HG03095 (cell line): Measurements from ENCODE around the gene MFSD1.

Source experiments
- ATAC-seq: cut with Tn5 transposase; IDR thresholded peaks from one replicate; pipeline ENCODE4 v1.9.1; 2021; ENCODE audit warnings: moderate library complexity; ENCODE audit not compliant: unreplicated experiment

The MFSD1 gene

GRCh38 chr3:158809642-158810041 is 7.8 kb downstream of the MFSD1 start:
- no peak for ATAC-seq

- no peak for ATAC-seq
These were observed 9.2 kb downstream of the MFSD1 start for GRCh38 chr3:158810823-158811724.

- ATAC-seq = no peak
These were observed 17.4 kb downstream of the MFSD1 start for GRCh38 chr3:158819282-158819681.

GRCh38 chr3:158820521-158820920 is 18.7 kb downstream of the MFSD1 start:
- ATAC-seq = no peak

DNA sequence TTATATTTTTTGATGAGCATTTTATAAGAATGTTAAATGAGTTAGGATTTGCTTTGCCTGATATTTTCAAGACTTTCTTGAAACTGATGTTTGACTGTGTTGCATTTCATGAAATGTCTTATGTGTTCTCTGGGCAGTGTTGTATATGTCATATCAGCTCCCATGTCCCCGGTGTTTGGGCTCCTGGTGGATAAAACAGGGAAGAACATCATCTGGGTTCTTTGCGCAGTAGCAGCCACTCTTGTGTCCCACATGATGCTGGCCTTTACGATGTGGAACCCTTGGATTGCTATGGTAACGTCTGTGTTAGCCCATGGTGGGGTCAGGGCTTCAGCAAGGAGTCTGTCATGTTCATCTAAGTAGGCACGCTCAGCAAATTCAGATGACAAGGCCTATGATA is 20.0 kb downstream of the MFSD1 start:
- no peak for ATAC-seq

DNA sequence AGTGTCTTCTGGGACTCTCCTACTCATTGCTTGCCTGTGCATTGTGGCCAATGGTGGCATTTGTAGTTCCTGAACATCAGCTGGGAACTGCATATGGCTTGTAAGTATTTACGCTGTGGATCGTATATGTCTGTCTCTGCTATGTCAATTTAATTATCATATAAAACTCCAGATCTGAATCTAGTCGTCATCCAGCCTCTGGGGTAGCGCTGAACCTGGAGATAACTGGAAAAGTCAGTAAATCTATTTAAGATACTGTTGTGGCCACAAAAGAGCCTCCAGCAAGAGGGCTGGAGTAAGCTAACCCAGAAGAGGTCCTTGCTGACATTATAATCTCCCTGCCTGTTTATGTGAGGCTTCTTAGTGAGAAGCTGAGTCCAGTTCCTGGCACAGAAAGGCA is 21.6 kb downstream of the MFSD1 start:
- ATAC-seq = no peak

- ATAC-seq = no peak
These were observed 25.9 kb downstream of the MFSD1 start for GRCh38 chr3:158827773-158828172.

DNA sequence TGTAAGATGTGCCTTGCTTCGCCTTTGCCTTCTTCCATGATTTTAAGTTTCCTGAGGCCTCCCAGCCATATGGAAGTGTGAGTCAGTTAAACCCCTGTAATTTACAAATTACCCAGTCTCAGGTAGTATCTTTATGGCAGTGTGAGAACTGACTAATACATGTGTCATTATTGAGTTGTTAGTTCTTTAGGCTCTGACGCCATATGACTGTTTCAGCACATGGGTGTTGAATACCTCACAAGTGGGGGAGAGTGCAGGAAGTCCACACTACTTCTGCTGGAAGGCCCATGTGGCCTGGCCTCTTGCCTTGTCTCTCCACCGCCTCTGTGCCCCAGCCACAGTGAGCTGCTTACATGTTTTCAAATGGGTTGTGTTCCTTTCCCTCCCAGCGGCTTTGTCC is 28.5 kb downstream of the MFSD1 start:
- ATAC-seq = no peak

GRCh38 chr3:158831861-158832260 is 30.0 kb downstream of the MFSD1 start:
- ATAC-seq = no peak

DNA sequence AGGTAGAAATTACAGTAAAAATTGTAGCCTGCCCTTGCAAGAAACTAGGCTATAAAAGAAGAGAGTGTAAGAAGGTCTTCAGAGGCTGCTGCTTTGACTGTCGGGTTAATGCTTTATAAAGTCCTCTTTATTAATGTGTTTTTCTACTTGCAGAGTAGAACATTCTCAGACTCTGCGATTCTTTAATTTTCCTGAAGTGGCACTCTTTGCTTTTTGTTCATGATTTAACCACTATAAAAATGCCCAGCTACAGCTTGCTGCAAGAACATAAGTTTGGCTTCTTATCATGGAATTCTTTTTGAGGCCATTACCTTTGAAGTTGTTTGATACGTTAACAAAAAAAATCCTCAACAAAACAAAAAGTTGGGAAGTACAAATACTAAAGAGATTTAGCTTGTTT is 33.8 kb downstream of the MFSD1 start:
- no peak for ATAC-seq

DNA sequence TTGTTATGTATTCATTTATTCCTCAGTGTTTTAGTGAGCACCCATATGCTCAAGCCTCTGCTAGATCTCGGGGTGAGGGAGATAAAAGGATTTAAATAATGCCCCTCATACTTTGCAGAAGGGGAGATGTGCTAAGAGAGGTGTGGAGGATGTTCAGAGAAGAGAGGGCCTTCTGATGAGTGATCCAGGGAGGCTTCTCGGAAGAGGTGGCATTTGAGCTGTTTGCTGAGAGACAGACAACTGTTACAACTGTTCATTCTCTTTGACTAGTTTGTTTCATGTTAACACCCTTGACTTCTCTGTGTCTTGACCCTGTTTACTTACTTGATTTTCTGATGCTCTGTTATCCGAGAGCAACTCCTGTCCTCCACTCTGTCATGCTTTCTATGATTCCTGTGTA is 34.5 kb downstream of the MFSD1 start:
- ATAC-seq = no peak

GRCh38 chr3:158837240-158837639 is 35.4 kb downstream of the MFSD1 start:
- no peak for ATAC-seq

DNA sequence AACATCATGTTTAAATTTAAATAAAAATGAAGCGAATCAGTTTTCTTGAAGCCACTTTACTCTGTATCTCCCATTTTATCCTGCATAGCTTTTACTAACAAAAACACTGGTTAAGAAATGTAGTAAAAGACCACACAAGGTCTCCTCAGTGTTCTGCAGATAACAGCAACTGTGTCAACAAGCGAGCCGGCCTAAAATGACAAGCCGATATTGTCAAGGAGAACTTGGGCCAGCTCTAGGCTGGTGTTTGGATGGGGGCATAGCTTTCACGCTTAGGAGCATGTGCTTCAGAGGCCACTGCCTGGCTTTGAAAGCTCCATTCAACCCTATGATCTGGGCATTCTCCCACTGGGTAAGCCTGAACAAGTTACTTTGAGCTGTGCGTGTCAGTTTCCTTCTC is 38.1 kb downstream of the MFSD1 start:
- no peak for ATAC-seq

DNA sequence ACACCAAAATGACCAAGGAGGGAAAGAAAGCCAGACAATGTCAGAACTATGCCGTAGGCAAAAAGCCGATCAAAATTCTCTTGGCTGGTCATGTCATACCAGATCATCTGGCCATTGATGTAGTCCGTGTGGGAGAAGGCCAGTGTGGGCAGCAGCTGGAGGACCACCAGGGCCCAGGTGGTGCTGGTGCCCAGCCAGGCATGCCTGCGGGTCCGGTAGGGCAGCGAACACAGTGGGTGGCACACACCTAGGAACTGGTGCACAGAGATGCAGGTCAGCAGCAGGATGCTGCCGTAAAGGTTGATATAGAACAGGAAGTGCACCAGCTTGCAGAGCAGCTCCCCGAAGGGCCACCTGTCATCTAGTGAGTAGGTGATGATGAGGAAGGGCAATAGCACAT is 39.5 kb downstream of the MFSD1 start:
- no peak for ATAC-seq

DNA sequence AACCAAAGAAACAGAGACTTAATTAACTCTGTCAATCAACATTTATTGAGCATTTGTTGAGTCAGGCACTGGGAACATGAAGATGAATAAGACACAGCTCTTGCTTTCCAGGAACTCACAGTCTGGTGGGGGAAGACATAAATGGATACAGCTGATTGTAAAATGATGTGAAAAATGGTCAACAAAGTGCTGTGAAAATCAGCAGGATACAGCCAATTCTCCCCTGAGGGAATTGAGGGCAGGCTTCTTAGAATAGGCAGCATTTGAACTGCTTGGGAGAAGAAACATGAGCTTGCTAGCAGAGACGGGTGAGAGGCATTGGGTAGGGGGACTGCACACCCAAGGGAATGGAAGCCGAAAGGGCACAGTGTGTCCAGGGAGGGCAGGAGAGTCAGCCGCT is 41.1 kb downstream of the MFSD1 start:
- ATAC-seq = no peak

DNA sequence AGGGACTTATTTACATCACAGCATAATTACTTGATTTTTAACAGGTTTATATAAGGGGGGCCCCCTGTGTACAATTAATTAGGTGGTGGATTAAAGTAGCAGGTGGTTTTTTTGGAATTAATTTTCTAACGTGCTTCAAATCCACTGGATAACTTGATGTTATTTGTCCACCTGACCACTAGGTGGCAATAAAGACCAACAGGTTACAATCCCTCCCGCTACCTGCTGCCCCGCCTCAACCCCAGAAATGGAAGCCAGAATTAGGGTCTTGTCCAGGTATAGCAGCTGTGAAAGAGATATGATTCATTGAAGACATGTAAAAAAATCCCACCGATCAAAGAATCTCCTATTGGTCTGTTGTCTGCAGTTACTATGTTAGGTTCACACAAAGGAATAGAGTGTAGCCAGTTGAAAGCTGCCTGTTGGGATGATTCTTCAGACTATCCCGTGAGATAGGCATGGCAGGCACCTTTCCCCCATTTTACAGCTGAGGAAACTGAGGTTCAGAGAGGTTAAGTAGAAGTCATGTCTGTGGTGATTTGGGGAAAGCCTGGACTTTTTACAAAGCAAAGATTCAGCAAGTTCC is 44.0 kb downstream of the MFSD1 start:
- no peak for ATAC-seq

DNA sequence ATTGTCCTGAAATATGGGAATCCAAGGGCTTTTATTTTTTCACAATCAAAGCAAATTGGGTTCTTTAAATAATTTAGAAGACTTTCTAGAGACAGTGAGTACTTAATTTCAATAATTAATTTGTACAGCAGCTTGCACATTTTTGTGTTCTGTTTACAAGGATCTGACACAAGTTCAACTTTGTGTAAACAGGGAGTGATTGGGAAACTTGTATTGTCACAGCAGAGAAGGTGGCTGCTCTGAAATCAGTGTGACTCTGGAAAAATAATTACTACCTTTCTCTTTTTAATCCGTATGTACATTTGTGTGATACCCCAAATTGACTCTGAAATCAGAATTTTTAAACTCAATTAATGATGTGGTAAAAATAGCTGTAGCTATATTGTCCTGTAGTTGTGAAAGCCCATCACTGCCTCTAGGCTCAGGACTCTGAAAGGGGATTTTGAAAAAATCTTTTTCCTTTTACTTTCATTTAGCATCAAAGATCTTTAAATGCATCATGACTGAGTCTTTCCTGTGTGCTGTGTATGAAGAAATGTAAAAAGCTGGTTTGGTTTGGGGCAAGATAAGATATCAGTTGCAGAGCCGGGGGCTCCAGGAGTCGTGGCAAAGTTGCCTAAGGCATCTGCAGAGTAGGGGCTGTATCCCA is 45.1 kb downstream of the MFSD1 start:
- peak; percentile 94 for ATAC-seq

DNA sequence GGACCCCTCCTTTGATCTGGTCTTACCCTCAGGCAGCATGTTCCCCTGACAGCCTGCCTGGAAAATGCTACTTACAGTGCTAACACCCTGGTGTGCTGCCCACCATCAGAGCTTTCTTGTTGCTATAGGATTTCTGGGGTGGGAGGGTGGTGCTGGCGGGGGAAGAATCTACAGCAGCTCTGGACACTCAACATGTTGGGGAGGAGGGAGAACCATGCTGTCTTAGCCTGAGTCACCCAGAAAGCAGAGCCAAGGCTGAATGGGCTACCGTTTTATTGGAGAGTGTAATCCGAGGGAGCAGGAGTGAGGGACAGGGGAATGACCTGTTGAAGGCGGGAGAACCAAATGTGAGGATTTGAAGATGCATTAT is 45.6 kb downstream of the MFSD1 start:
- peak; percentile 36 for ATAC-seq

DNA sequence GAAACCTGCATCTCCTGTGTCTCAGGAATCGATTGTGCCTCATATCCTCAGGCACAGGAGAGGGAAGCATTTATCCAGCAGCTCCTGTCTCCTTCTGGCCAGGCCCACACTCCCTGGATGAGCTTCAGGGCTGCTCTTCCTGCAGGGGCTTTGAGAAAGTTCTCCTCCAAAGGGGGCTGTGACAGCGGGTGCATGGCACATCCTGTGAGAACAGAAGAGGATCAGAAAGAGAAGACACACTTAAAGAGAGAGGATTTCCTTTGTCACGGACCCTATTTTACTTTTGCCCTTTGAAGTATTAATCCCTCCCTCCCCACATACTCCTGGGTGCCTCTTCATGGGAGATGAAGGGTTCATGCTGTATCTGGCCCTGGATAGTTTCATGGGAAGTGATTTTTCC is 46.0 kb downstream of the MFSD1 start:
- ATAC-seq = no peak

GRCh38 chr3:158849757-158850156 is 47.9 kb downstream of the MFSD1 start:
- ATAC-seq = no peak

DNA sequence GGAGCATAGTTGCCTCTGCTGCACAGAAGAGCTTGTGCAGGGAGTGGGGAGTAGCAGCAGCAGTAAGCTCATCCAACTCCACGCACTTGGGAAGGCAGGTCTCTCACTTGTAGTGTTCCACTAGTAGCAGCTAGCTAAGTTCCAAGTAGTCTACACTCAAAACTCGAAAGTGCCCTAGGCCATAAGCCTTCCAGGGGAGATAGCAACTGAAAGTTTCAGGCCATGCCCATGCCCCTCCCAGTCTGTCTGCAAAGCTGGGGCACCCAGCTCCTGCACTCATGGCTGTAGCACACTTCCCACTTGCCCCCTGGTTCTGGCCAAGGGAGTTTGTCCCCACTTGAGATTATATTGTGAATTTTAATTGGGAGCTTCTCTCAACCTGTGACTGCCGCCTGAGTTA is 57.5 kb downstream of the MFSD1 start:
- no peak for ATAC-seq

GRCh38 chr3:158863247-158863646 is 61.4 kb downstream of the MFSD1 start:
- peak; percentile 67 for ATAC-seq
